ENCODE measurements around the gene AUH.

AUH gene

GRCh38 chr9:91360551-91361290 lies 997 bp downstream of the AUH start:
- H3K9me3 ChIP-seq (ENCODE audit: control insufficient read depth in 1 of 2, low read length in 2 of 2) = no peaks in the 10 kb centered on the region
- H3K4me3 ChIP-seq (ENCODE audit: low read depth in 1 of 2, low read length in 2 of 2) = peak overlapping the region; percentile 77 to 93
- H3K27me3 ChIP-seq (ENCODE audit: control insufficient read depth in 1 of 2, insufficient read depth in 2 of 2, low read length in 2 of 2) = no peaks in the 10 kb centered on the region
- no peaks in the 10 kb centered on the region for H3K36me3 ChIP-seq (ENCODE audit: control insufficient read depth in 1 of 2, insufficient read depth in 2 of 2, low read length in 2 of 2)
- H3K4me1 ChIP-seq (ENCODE audit: control insufficient read depth in 1 of 2, insufficient read depth in 2 of 2, low read length in 2 of 2) = peaks cover 22 to 24% of the 10 kb centered on the region in 2 donors
- peak overlapping the region; percentile 74 to 84 for H3K9ac ChIP-seq (ENCODE audit: low read depth in 1 of 2, low read length in 2 of 2)
- peak overlapping the region; percentile 85 for H3K27ac ChIP-seq (ENCODE audit: low read depth, low read length)

- Histone ChIP-seq H3K27ac (ENCODE audit: low read depth, low read length) (no peak overlapping the region), H3K4me3 (ENCODE audit: low read depth in 1 of 2, low read length in 2 of 2) (peak overlapping the region; percentile 77 to 93), H3K9ac (ENCODE audit: low read depth in 1 of 2, low read length in 2 of 2) (peak overlapping the region in 1 of 2 donors; percentile 74)
Measured at GRCh38 chr9:91359734-91360470, 1.8 kb downstream of the AUH start.

GRCh38 chr9:91359083-91359482 lies 2.6 kb downstream of the AUH start:
- Histone ChIP-seq H3K4me3 (ENCODE audit: low read depth in 1 of 2, low read length in 2 of 2) (no peak overlapping the region), H3K27me3 (ENCODE audit: control insufficient read depth in 1 of 2, insufficient read depth in 2 of 2, low read length in 2 of 2) (no peaks in the 10 kb centered on the region), H3K36me3 (ENCODE audit: control insufficient read depth in 1 of 2, insufficient read depth in 2 of 2, low read length in 2 of 2) (peaks cover 4 to 7% of the 10 kb centered on the region in 2 donors), H3K4me1 (ENCODE audit: control insufficient read depth in 1 of 2, insufficient read depth in 2 of 2, low read length in 2 of 2) (peaks cover 22 to 24% of the 10 kb centered on the region in 2 donors), H3K9me3 (ENCODE audit: control insufficient read depth in 1 of 2, low read length in 2 of 2) (no peaks in the 10 kb centered on the region), H3K27ac (ENCODE audit: low read depth, low read length) (no peak overlapping the region), H3K9ac (ENCODE audit: low read depth in 1 of 2, low read length in 2 of 2) (no peak overlapping the region)

More at GRCh38 chr9:91359734-91360470, 1.8 kb downstream of the AUH start:
- H3K4me1 ChIP-seq (ENCODE audit: control insufficient read depth in 1 of 2, insufficient read depth in 2 of 2, low read length in 2 of 2) = peaks cover 22 to 24% of the 10 kb centered on the region in 2 donors
- H3K27me3 ChIP-seq (ENCODE audit: control insufficient read depth in 1 of 2, insufficient read depth in 2 of 2, low read length in 2 of 2) = no peaks in the 10 kb centered on the region
- peaks cover 4 to 7% of the 10 kb centered on the region in 2 donors for H3K36me3 ChIP-seq (ENCODE audit: control insufficient read depth in 1 of 2, insufficient read depth in 2 of 2, low read length in 2 of 2)
- no peaks in the 10 kb centered on the region for H3K9me3 ChIP-seq (ENCODE audit: control insufficient read depth in 1 of 2, low read length in 2 of 2)

GRCh38 chr9:91354881-91355280 lies 6.8 kb downstream of the AUH start:
- peaks cover 9 to 10% of the 10 kb centered on the region in 2 donors for H3K4me1 ChIP-seq (ENCODE audit: control insufficient read depth in 1 of 2, insufficient read depth in 2 of 2, low read length in 2 of 2)
- H3K27me3 ChIP-seq (ENCODE audit: control insufficient read depth in 1 of 2, insufficient read depth in 2 of 2, low read length in 2 of 2) = no peaks in the 10 kb centered on the region

GRCh38 chr9:91349115-91349555 lies 12.6 kb downstream of the AUH start:
- Histone ChIP-seq H3K9ac (ENCODE audit: low read depth in 1 of 2, low read length in 2 of 2) (no peak overlapping the region), H3K27me3 (ENCODE audit: control insufficient read depth in 1 of 2, insufficient read depth in 2 of 2, low read length in 2 of 2) (no peaks in the 10 kb centered on the region), H3K4me3 (ENCODE audit: low read depth in 1 of 2, low read length in 2 of 2) (no peak overlapping the region), H3K4me1 (ENCODE audit: control insufficient read depth in 1 of 2, insufficient read depth in 2 of 2, low read length in 2 of 2) (no peaks in the 10 kb centered on the region), H3K9me3 (ENCODE audit: control insufficient read depth in 1 of 2, low read length in 2 of 2) (no peaks in the 10 kb centered on the region), H3K36me3 (ENCODE audit: control insufficient read depth in 1 of 2, insufficient read depth in 2 of 2, low read length in 2 of 2) (peaks cover 13 to 26% of the 10 kb centered on the region in 2 donors), H3K27ac (ENCODE audit: low read depth, low read length) (no peak overlapping the region)

More at GRCh38 chr9:91354881-91355280, 6.8 kb downstream of the AUH start:
- Histone ChIP-seq H3K36me3 (ENCODE audit: control insufficient read depth in 1 of 2, insufficient read depth in 2 of 2, low read length in 2 of 2) (peaks cover 14 to 29% of the 10 kb centered on the region in 2 donors), H3K4me3 (ENCODE audit: low read depth in 1 of 2, low read length in 2 of 2) (no peak overlapping the region), H3K9me3 (ENCODE audit: control insufficient read depth in 1 of 2, low read length in 2 of 2) (no peaks in the 10 kb centered on the region), H3K9ac (ENCODE audit: low read depth in 1 of 2, low read length in 2 of 2) (no peak overlapping the region), H3K27ac (ENCODE audit: low read depth, low read length) (no peak overlapping the region)

GRCh38 chr9:91348191-91348807 lies 13.4 kb downstream of the AUH start:
- Histone ChIP-seq H3K27ac (ENCODE audit: low read depth, low read length) (no peak overlapping the region), H3K9me3 (ENCODE audit: control insufficient read depth in 1 of 2, low read length in 2 of 2) (no peaks in the 10 kb centered on the region), H3K36me3 (ENCODE audit: control insufficient read depth in 1 of 2, insufficient read depth in 2 of 2, low read length in 2 of 2) (peaks cover 13 to 23% of the 10 kb centered on the region in 2 donors), H3K9ac (ENCODE audit: low read depth in 1 of 2, low read length in 2 of 2) (no peak overlapping the region), H3K4me3 (ENCODE audit: low read depth in 1 of 2, low read length in 2 of 2) (no peak overlapping the region), H3K27me3 (ENCODE audit: control insufficient read depth in 1 of 2, insufficient read depth in 2 of 2, low read length in 2 of 2) (no peaks in the 10 kb centered on the region), H3K4me1 (ENCODE audit: control insufficient read depth in 1 of 2, insufficient read depth in 2 of 2, low read length in 2 of 2) (no peaks in the 10 kb centered on the region)

- no peaks in the 10 kb centered on the region for H3K27me3 ChIP-seq (ENCODE audit: control insufficient read depth in 1 of 2, insufficient read depth in 2 of 2, low read length in 2 of 2)
- H3K9me3 ChIP-seq (ENCODE audit: control insufficient read depth in 1 of 2, low read length in 2 of 2) = no peaks in the 10 kb centered on the region
- no peak overlapping the region for H3K9ac ChIP-seq (ENCODE audit: low read depth in 1 of 2, low read length in 2 of 2)
- H3K27ac ChIP-seq (ENCODE audit: low read depth, low read length) = no peak overlapping the region
- no peaks in the 10 kb centered on the region for H3K4me1 ChIP-seq (ENCODE audit: control insufficient read depth in 1 of 2, insufficient read depth in 2 of 2, low read length in 2 of 2)
- H3K4me3 ChIP-seq (ENCODE audit: low read depth in 1 of 2, low read length in 2 of 2) = no peak overlapping the region
- peaks cover 10 to 15% of the 10 kb centered on the region in 2 donors for H3K36me3 ChIP-seq (ENCODE audit: control insufficient read depth in 1 of 2, insufficient read depth in 2 of 2, low read length in 2 of 2)
Measured at GRCh38 chr9:91347377-91347776, 14.3 kb downstream of the AUH start.

- no peaks in the 10 kb centered on the region for H3K9me3 ChIP-seq (ENCODE audit: control insufficient read depth in 1 of 2, low read length in 2 of 2)
- peaks cover 0 to 7% of the 10 kb centered on the region in 2 donors for H3K4me1 ChIP-seq (ENCODE audit: control insufficient read depth in 1 of 2, insufficient read depth in 2 of 2, low read length in 2 of 2)
- H3K9ac ChIP-seq (ENCODE audit: low read depth in 1 of 2, low read length in 2 of 2) = no peak overlapping the region
- no peak overlapping the region for H3K27ac ChIP-seq (ENCODE audit: low read depth, low read length)
- H3K4me3 ChIP-seq (ENCODE audit: low read depth in 1 of 2, low read length in 2 of 2) = no peak overlapping the region
- H3K36me3 ChIP-seq (ENCODE audit: control insufficient read depth in 1 of 2, insufficient read depth in 2 of 2, low read length in 2 of 2) = peaks cover 17 to 18% of the 10 kb centered on the region in 2 donors
- H3K27me3 ChIP-seq (ENCODE audit: control insufficient read depth in 1 of 2, insufficient read depth in 2 of 2, low read length in 2 of 2) = no peaks in the 10 kb centered on the region
Measured at GRCh38 chr9:91346644-91347043, 15.1 kb downstream of the AUH start.

- H3K27ac ChIP-seq (ENCODE audit: low read depth, low read length) = no peak overlapping the region
- H3K9me3 ChIP-seq (ENCODE audit: control insufficient read depth in 1 of 2, low read length in 2 of 2) = no peaks in the 10 kb centered on the region
- peaks cover 20 to 21% of the 10 kb centered on the region in 2 donors for H3K36me3 ChIP-seq (ENCODE audit: control insufficient read depth in 1 of 2, insufficient read depth in 2 of 2, low read length in 2 of 2)
- peaks cover 0 to 9% of the 10 kb centered on the region in 2 donors for H3K4me1 ChIP-seq (ENCODE audit: control insufficient read depth in 1 of 2, insufficient read depth in 2 of 2, low read length in 2 of 2)
- no peaks in the 10 kb centered on the region for H3K27me3 ChIP-seq (ENCODE audit: control insufficient read depth in 1 of 2, insufficient read depth in 2 of 2, low read length in 2 of 2)
- no peak overlapping the region for H3K4me3 ChIP-seq (ENCODE audit: low read depth in 1 of 2, low read length in 2 of 2)
- H3K9ac ChIP-seq (ENCODE audit: low read depth in 1 of 2, low read length in 2 of 2) = no peak overlapping the region
Measured at GRCh38 chr9:91345978-91346377, 15.7 kb downstream of the AUH start.

- H3K9ac ChIP-seq (ENCODE audit: low read depth in 1 of 2, low read length in 2 of 2) = no peak overlapping the region
- H3K9me3 ChIP-seq (ENCODE audit: control insufficient read depth in 1 of 2, low read length in 2 of 2) = no peaks in the 10 kb centered on the region
- no peak overlapping the region for H3K27ac ChIP-seq (ENCODE audit: low read depth, low read length)
- peaks cover 14 to 24% of the 10 kb centered on the region in 2 donors for H3K36me3 ChIP-seq (ENCODE audit: control insufficient read depth in 1 of 2, insufficient read depth in 2 of 2, low read length in 2 of 2)
- H3K27me3 ChIP-seq (ENCODE audit: control insufficient read depth in 1 of 2, insufficient read depth in 2 of 2, low read length in 2 of 2) = no peaks in the 10 kb centered on the region
- H3K4me1 ChIP-seq (ENCODE audit: control insufficient read depth in 1 of 2, insufficient read depth in 2 of 2, low read length in 2 of 2) = peaks cover 0 to 9% of the 10 kb centered on the region in 2 donors
- no peak overlapping the region for H3K4me3 ChIP-seq (ENCODE audit: low read depth in 1 of 2, low read length in 2 of 2)
Measured at GRCh38 chr9:91342575-91342974, 19.1 kb downstream of the AUH start.
